Transverse colon (tissue), 4 donors: Measurements from ENCODE around the gene RTF1. TPM values are rescaled to one million over a fixed set of nuclear protein-coding genes. Genes with fewer than 3 reads are reported as not detected.

Experiments used
- DNase-seq: peaks from one replicate; pipeline ENCODE4 v3.0.0-alpha.2; 2019
- H3K27ac ChIP-seq, 4 donors: fragments of 200-600 bp; sonication (generic); 2 replicates each; pipeline ENCODE4 v1.5.1; 2016 to 2018; ENCODE audit warnings: inconsistent platforms in 4 of 4
- H3K27me3 ChIP-seq: fragments of 200-600 bp; sonication (generic); 2 replicates; pipeline ENCODE4 v1.5.1; 2017; ENCODE audit warnings: inconsistent platforms
- H3K36me3 ChIP-seq, 4 donors: fragments of 200-600 bp; sonication (generic); 2 replicates each; pipeline ENCODE4 v1.5.1; 2017 to 2019; ENCODE audit warnings: inconsistent platforms in 4 of 4
- H3K4me1 ChIP-seq, 4 donors: fragments of 200-600 bp; sonication (generic); 2 replicates each; pipeline ENCODE4 v1.5.1; 2017 to 2020; ENCODE audit warnings: inconsistent platforms in 4 of 4
- H3K4me3 ChIP-seq, 4 donors: fragments of 200-600 bp; sonication (generic); 1 replicate in 1 of 4; 2 replicates in 3 of 4; pipeline versions ENCODE4 v1.5.1 to v1.6.1; 2017 to 2019; ENCODE audit warnings: inconsistent platforms in 4 of 4
- H3K9me3 ChIP-seq, 2 donors: fragments of 200-600 bp; sonication (generic); 2 replicates each; pipeline ENCODE4 v1.5.1; 2017 to 2019; ENCODE audit warnings: inconsistent platforms in 2 of 2
- EP300 ChIP-seq: sonication (generic); formaldehyde crosslinking; IDR thresholded peaks from one replicate; pipeline ENCODE4 v1.6.1; 2017; ENCODE audit warnings: antibody characterized with exemption, low read depth
- POLR2A ChIP-seq: fragments of 450-650 bp; IDR thresholded peaks from one replicate; pipeline ENCODE4 v1.6.1; 2016; ENCODE audit warnings: antibody characterized with exemption, mild to moderate bottlenecking, moderate library complexity
- POLR2AphosphoS5 ChIP-seq, 3 donors: sonication (generic); formaldehyde crosslinking; IDR thresholded peaks; one replicate each; pipeline ENCODE4 v1.6.1; 2016; ENCODE audit warnings: antibody characterized with exemption in 3 of 3
- WGBS, 2 donors: methylation state at CpG; one replicate each; pipeline ENCODE4 v1.1.5; 2018; ENCODE audit warnings: low coverage in 1 of 2; 5-methylcytosine and 5-hydroxymethylcytosine counted together
- in situ Hi-C, 4 donors: fragments of 200-750 bp; cut with MboI; loops; one replicate each; pipeline versions ENCODE4 v1.15.0 to v1.15.1; 2017; ENCODE audit warnings: low sequenced_read_pairs in 3 of 4, low pct_ligation_motif_present in 1 of 4, low pct_unique_long_range_greater_than_20kb in 1 of 4
- intact Hi-C: fragments of 100-400 bp; cut with DNase I; formaldehyde crosslinking; loops from one replicate; pipeline ENCODE4 v1.15.1; 2023; ENCODE audit warnings: low total_unique reads
- total RNA-seq, 4 donors: library from RNA; depleted of rRNA; stranded (reverse); fragments of >200 nt; gene quantifications; one replicate each; pipeline ENCODE4 v1.1.0, GENCODE V29; 2016
- TF ChIP-seq, protein P1 (sequence below), 5 experiments: fragments of 200-600 bp in 3 of 5; fragments of 450-650 bp in 2 of 5; sonication (generic) in 3 of 5; IDR thresholded peaks; 1 replicate in 2 of 5; 2 replicates in 3 of 5; pipeline ENCODE4 v1.5.1; 2016 to 2017; ENCODE audit warnings: antibody characterized with exemption in 5 of 5, inconsistent platforms in 3 of 5, mild to moderate bottlenecking in 2 of 5, moderate library complexity in 1 of 5

The RTF1 gene
- total RNA-seq, 4 donors from 2014 or later: 10.7 to 23.2 (median 17.6) TPM

DNA sequence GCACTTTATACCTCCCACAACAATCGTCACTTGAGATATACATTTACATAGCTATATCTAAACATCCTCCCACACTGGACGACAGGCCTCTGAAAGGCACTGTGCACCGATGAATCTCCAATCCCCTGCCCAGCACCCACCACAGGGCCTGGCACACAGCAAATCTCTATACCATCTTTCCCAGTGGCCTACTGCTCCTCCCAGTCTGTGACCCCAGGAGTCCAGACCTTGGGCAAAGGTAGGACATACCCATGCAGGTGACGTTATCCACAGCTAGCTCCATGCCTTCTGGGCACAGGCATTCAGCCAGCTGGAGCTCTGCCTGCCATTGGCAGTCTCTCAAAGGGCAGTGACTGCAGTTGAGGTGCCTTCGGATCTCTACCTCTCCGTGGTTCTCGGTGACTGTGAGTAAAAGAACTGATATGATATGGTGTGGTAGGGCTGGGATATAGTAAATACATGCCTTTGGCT, 91.0 kb downstream of the RTF1 start:
- DNase-seq: peak; percentile 86
- peaks cover 34% of the 10 kb centered on the region for H3K27me3 ChIP-seq
- intact Hi-C loops (no loop called here), in situ Hi-C loops (no loop called here)
- peaks cover 12 to 29% (median 20%) of the 10 kb centered on the region in 4 donors for H3K4me1 ChIP-seq
- TF ChIP-seq POLR2AphosphoS5 (IDR thresholded peaks at IDR 0.05) (peak in 2 of 3 donors; percentile 63 to 88), EP300 (no peak), POLR2A (peak; percentile 59)
- TF ChIP-seq, protein P1, sequence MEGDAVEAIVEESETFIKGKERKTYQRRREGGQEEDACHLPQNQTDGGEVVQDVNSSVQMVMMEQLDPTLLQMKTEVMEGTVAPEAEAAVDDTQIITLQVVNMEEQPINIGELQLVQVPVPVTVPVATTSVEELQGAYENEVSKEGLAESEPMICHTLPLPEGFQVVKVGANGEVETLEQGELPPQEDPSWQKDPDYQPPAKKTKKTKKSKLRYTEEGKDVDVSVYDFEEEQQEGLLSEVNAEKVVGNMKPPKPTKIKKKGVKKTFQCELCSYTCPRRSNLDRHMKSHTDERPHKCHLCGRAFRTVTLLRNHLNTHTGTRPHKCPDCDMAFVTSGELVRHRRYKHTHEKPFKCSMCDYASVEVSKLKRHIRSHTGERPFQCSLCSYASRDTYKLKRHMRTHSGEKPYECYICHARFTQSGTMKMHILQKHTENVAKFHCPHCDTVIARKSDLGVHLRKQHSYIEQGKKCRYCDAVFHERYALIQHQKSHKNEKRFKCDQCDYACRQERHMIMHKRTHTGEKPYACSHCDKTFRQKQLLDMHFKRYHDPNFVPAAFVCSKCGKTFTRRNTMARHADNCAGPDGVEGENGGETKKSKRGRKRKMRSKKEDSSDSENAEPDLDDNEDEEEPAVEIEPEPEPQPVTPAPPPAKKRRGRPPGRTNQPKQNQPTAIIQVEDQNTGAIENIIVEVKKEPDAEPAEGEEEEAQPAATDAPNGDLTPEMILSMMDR (IDR thresholded peaks at IDR 0.05): no peak
- 20 to 41% methylated on average over 1 to 7 of the region's 7 CpGs for WGBS, 2 donors
- no peaks in the 10 kb centered on the region for H3K9me3 ChIP-seq
- H3K27ac ChIP-seq: peak overlapping the region in 3 of 4 donors; percentile 37 to 47 (median 44)
- no peaks in the 10 kb centered on the region for H3K36me3 ChIP-seq
- no peak overlapping the region for H3K4me3 ChIP-seq

DNA sequence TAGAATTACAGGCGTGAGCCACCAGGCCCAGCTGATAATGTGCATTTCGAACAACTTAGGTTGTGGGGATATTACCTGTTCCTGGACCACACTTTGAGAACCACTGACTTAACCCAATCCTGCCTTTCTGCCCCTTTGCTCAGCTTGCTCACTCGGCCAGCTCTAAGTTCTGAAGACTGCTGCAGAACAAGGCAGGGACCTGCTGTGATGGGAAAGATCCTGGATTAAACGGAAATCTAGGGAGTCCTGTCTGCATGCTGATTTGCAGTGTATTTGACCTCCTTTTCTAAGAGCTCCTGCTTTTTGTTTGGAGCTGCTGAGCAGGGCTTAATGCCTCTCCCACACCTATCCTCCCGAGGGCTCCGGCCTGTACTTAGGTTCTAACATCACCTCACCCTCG, 93.8 kb downstream of the RTF1 start:
- in situ Hi-C loops (no loop called here), intact Hi-C loops (no loop called here)
- Histone ChIP-seq H3K27me3 (peaks cover 37% of the 10 kb centered on the region), H3K4me3 (peak overlapping the region in 3 of 4 donors; percentile 31 to 51 (median 33)), H3K36me3 (no peaks in the 10 kb centered on the region), H3K27ac (no peak overlapping the region), H3K9me3 (no peaks in the 10 kb centered on the region), H3K4me1 (peaks cover 21 to 39% (median 29%) of the 10 kb centered on the region in 4 donors)
- WGBS, 2 donors: 60 to 72% methylated on average over 1 to 6 of the region's 7 CpGs
- no peak for DNase-seq
- no peak for TF ChIP-seq EP300
- TF ChIP-seq POLR2AphosphoS5 (IDR thresholded peaks at IDR 0.05): no peak
- TF ChIP-seq, protein P1 (IDR thresholded peaks at IDR 0.05): no peak

DNA sequence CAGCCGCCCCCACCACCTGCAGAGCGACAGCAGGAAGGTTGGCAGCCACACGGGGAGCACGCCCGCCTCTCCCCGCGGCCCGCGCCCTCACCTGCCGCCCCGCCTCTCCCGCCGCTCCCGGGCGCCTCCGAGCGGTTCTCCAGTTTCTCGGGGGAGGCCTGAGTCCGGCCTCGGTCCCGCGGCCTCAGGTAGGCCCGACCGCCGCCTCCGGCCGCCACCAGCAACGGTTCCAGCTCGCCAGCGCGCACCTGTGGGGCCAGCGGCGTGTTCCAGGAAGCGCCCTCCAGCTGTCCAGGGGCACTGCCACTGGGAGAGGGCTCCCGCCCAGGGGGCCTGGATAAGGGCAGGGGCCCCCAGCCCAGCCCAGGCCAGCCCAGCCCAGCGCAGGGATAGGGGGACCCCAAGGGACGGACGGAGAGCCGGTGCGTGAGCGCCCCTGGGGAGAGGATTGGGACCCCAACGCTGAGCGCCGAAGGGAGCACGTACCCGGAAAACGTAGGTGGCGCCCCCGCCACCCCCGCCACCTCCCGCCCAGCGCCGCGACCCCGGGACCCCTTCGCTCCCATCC, 94.5 kb downstream of the RTF1 start:
- Histone ChIP-seq H3K9me3 (no peaks in the 10 kb centered on the region), H3K4me3 (peak overlapping the region in 3 of 4 donors; percentile 31 to 51 (median 33)), H3K36me3 (no peaks in the 10 kb centered on the region), H3K4me1 (peaks cover 21 to 39% (median 29%) of the 10 kb centered on the region in 4 donors), H3K27me3 (peaks cover 37% of the 10 kb centered on the region), H3K27ac (peak overlapping the region in 3 of 4 donors; percentile 2 to 17 (median 11))
- peak; percentile 60 for DNase-seq
- intact Hi-C loops (no loop called here), in situ Hi-C loops (no loop called here)
- TF ChIP-seq POLR2AphosphoS5 (IDR thresholded peaks at IDR 0.05) (no peak), POLR2A (no peak), EP300 (no peak)
- TF ChIP-seq, protein P1 (IDR thresholded peaks at IDR 0.05): no peak
- WGBS, 2 donors: 5% methylated on average over 21 of the region's 56 CpGs; no CpG with 5 or more reads in 1 of the 2 donors

DNA sequence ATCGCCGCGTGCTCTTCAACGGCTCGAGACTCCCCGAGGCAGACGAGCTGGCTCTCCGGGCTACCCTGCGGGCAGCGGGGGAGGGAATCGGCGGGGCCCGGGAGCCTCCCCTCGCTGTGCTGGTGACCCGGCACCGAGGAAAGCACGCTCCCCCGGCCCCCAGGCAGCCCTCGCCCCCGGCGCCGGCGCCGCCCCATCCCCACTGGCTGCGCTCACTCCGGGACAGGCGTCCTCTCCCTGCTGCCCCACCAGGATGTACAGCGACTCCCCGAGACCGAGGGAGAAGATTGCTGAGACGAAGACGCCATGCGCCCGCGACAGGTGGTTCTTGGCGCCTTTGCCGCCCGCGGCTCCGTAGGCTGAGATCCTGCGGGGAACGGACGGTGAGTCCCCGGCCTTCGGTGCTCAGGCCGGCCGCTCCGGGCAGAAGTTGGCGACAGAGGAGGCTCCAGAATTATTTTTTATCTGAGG, 95.0 kb downstream of the RTF1 start:
- no peaks in the 10 kb centered on the region for H3K9me3 ChIP-seq
- 4% methylated on average over 40 of the region's 49 CpGs; no CpG with 5 or more reads in 1 of the 2 donors for WGBS, 2 donors
- H3K27me3 ChIP-seq: peaks cover 37% of the 10 kb centered on the region
- intact Hi-C loops (no loop called here), in situ Hi-C loops (no loop called here)
- no peak for TF ChIP-seq POLR2A
- TF ChIP-seq, protein P1 (IDR thresholded peaks at IDR 0.05): no peak
- TF ChIP-seq POLR2AphosphoS5 (IDR thresholded peaks at IDR 0.05): no peak
- TF ChIP-seq EP300: no peak
- DNase-seq: peak; percentile 30
- H3K36me3 ChIP-seq: no peaks in the 10 kb centered on the region
- peak overlapping the region in 2 of 4 donors; percentile 2 to 11 for H3K27ac ChIP-seq
- peak overlapping the region in 3 of 4 donors; percentile 31 to 51 (median 33) for H3K4me3 ChIP-seq
- peaks cover 21 to 38% (median 29%) of the 10 kb centered on the region in 4 donors for H3K4me1 ChIP-seq
